GM23338 (cell line): ENCODE measurements around the gene EHD1. TPM values are rescaled to one million over a fixed set of nuclear protein-coding genes. Genes with fewer than 3 reads are reported as not detected.

ENCODE experiments used
- ATAC-seq: fragments of 200-7000 bp; cut with Tn5 transposase; 3 replicates; pipeline ENCODE4 v1.9.1; 2020
- DNase-seq: peaks from one replicate; pipeline ENCODE4 v3.0.0-alpha.2; 2015; ENCODE audit warnings: low spot score
- H2AFZ ChIP-seq: fragments of 200-600 bp; sonication (generic); 2 replicates; pipeline ENCODE4 v1.8.0; 2016; ENCODE audit warnings: antibody characterized with exemption, mild to moderate bottlenecking, moderate library complexity
- H3F3A ChIP-seq: fragments of 200-600 bp; sonication (generic); replicated peaks from 2 replicates; pipeline ENCODE4 v1.8.0; 2017; ENCODE audit warnings: antibody characterized with exemption, mixed run types, low read depth
- H3K27ac ChIP-seq: fragments of 200-600 bp; sonication (generic); 2 replicates; pipeline ENCODE4 v1.6.1; 2016; ENCODE audit warnings: low read depth
- H3K27me3 ChIP-seq: fragments of 200-600 bp; sonication (generic); 2 replicates; pipeline ENCODE4 v1.8.0; 2016; ENCODE audit warnings: mild to moderate bottlenecking, mixed run types, moderate library complexity; ENCODE audit not compliant: insufficient read depth
- H3K36me3 ChIP-seq: fragments of 200-600 bp; sonication (generic); 2 replicates; pipeline ENCODE4 v1.8.0; 2016; ENCODE audit warnings: mild to moderate bottlenecking; ENCODE audit not compliant: insufficient read depth
- H3K4me1 ChIP-seq: fragments of 200-600 bp; sonication (generic); 2 replicates; pipeline ENCODE4 v1.8.0; 2016; ENCODE audit warnings: mild to moderate bottlenecking, moderate library complexity; ENCODE audit not compliant: insufficient read depth
- H3K4me2 ChIP-seq: fragments of 200-600 bp; sonication (generic); 2 replicates; pipeline ENCODE4 v1.7.1; 2017; ENCODE audit warnings: mixed run types
- H3K4me3 ChIP-seq: fragments of 200-600 bp; sonication (generic); 2 replicates; pipeline ENCODE4 v1.6.1; 2016; ENCODE audit warnings: mixed run types
- H3K79me2 ChIP-seq: fragments of 200-600 bp; sonication (generic); replicated peaks from 2 replicates; pipeline ENCODE4 v1.8.0; 2017; ENCODE audit warnings: mild to moderate bottlenecking; ENCODE audit not compliant: insufficient read depth
- H3K9me2 ChIP-seq: fragments of 200-600 bp; sonication (generic); 2 replicates; pipeline ENCODE4 v1.8.0; 2017; ENCODE audit not compliant: insufficient read depth
- H4K20me1 ChIP-seq: fragments of 200-600 bp; sonication (generic); replicated peaks from 2 replicates; pipeline ENCODE4 v1.8.0; 2017; ENCODE audit warnings: mild to moderate bottlenecking; ENCODE audit not compliant: insufficient read depth
- H3K27ac Mint-ChIP-seq: 2 replicates; pipeline ENCODE4 v1.8.0; 2020; ENCODE audit warnings: inconsistent platforms, mild to moderate bottlenecking, moderate library complexity, mixed read lengths
- H3K27me3 Mint-ChIP-seq: 3 replicates; pipeline ENCODE4 v1.8.0; 2022; ENCODE audit warnings: low read depth, mild to moderate bottlenecking, moderate library complexity, mixed read lengths, inconsistent platforms; ENCODE audit not compliant: insufficient read depth, poor library complexity
- H3K36me3 Mint-ChIP-seq: 3 replicates; pipeline ENCODE4 v1.8.0; 2021; ENCODE audit warnings: low read depth, mild to moderate bottlenecking, inconsistent platforms, moderate library complexity, mixed read lengths
- H3K4me1 Mint-ChIP-seq: 3 replicates; pipeline ENCODE4 v1.8.0; 2020; ENCODE audit warnings: mild to moderate bottlenecking, inconsistent platforms, mixed read lengths
- H3K4me3 Mint-ChIP-seq: 3 replicates; pipeline ENCODE4 v1.8.0; 2021; ENCODE audit warnings: moderate library complexity, mild to moderate bottlenecking, inconsistent platforms, mixed read lengths
- H3K9me3 Mint-ChIP-seq: 3 replicates; pipeline ENCODE4 v1.8.0; 2020; ENCODE audit warnings: moderate library complexity, mild to moderate bottlenecking, inconsistent platforms, mixed read lengths
- CREB1 ChIP-seq: fragments of 250-450 bp; sonication (Bioruptor Pico); IDR thresholded peaks from 2 replicates; pipeline ENCODE4 v1.5.0; 2020; ENCODE audit warnings: low read depth, mild to moderate bottlenecking, moderate library complexity
- CTCF ChIP-seq, 2 experiments: fragments of 200-600 bp in 1 of 2; sonication (generic) in 1 of 2; conservative IDR thresholded peaks; 2 replicates each; pipeline versions ENCODE4 v1.5.1 to v1.6.1; 2016 to 2017; ENCODE audit warnings: antibody characterized with exemption in 2 of 2, low read depth in 2 of 2, mild to moderate bottlenecking in 2 of 2, moderate library complexity in 1 of 2
- EZH2phosphoT487 ChIP-seq: fragments of 200-600 bp; sonication (generic); IDR thresholded peaks from one replicate; pipeline ENCODE4 v1.8.1; 2018; ENCODE audit warnings: antibody characterized with exemption; ENCODE audit not compliant: unreplicated experiment
- JUNB ChIP-seq: IDR thresholded peaks from one replicate; pipeline ENCODE4 v1.6.1; 2016; ENCODE audit warnings: antibody characterized with exemption; ENCODE audit not compliant: unreplicated experiment
- NANOG ChIP-seq: IDR thresholded peaks from 2 replicates; pipeline ENCODE4 v1.6.1; 2016; ENCODE audit warnings: antibody characterized with exemption, borderline replicate concordance
- POLR2AphosphoS5 ChIP-seq: IDR thresholded peaks from 2 replicates; pipeline ENCODE4 v1.6.1; 2016; ENCODE audit warnings: antibody characterized with exemption, low read depth
- STAT1 ChIP-seq: IDR thresholded peaks from one replicate; pipeline ENCODE4 v1.6.1; 2016; ENCODE audit warnings: antibody characterized with exemption; ENCODE audit not compliant: unreplicated experiment
- ZNF114 ChIP-seq: fragments of 250-450 bp; sonication (Bioruptor Pico); IDR thresholded peaks from 2 replicates; pipeline ENCODE4 v1.5.0; 2020; ENCODE audit warnings: mild to moderate bottlenecking, moderate library complexity
- ZNF331 ChIP-seq: fragments of 250-450 bp; sonication (Bioruptor Pico); IDR thresholded peaks from 2 replicates; pipeline ENCODE4 v1.5.0; 2020; ENCODE audit warnings: low read depth, mild to moderate bottlenecking, moderate library complexity
- ZNF462 ChIP-seq: fragments of 250-450 bp; sonication (Bioruptor Pico); IDR thresholded peaks from 2 replicates; pipeline ENCODE4 v1.5.0; 2020; ENCODE audit warnings: mild to moderate bottlenecking, moderate library complexity
- polyA plus RNA-seq: library from polyadenylated mRNA; unstranded; fragments of >200 nt; fragmentation: Nextera tagmentation; extraction: Ambion mirVana; gene quantifications from 2 replicates; pipeline ENCODE4 v1.2.1, GENCODE V29; 2016
- total RNA-seq: library from RNA; depleted of rRNA; stranded (reverse); fragments of >200 nt; shearing (Covaris generic); gene quantifications from 2 replicates; pipeline ENCODE4 v1.2.3, GENCODE V29; 2014
- TF ChIP-seq, protein P1 (sequence below): IDR thresholded peaks from one replicate; pipeline ENCODE4 v1.6.1; 2018; ENCODE audit warnings: antibody characterized with exemption; ENCODE audit not compliant: unreplicated experiment
- TF ChIP-seq, protein P2 (sequence below): IDR thresholded peaks from 2 replicates; pipeline ENCODE4 v1.6.1; 2016; ENCODE audit warnings: antibody characterized with exemption

Gene EHD1
- total and polyA plus RNA-seq, 2 experiments from 2014 or later, result 16.7 to 69.7 TPM

DNA sequence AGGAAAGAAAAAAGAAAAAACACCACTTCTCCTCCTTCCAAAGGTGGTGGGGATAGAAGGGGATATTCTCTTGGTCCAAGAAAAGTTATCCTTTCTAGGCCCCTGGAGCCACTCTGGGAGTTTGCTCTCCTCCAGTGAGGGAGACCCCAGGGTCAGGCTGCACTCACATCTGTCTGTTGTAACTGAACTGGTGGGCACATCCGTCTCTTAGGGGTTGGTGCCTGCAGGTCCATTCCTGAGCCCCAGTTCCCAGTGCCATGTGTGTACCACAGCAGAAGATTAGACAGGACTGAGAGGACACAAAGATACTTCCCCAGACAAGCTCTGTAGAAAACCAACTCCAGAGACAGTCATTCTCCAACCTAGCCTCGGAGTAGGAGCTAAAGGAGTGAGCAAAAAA lies 41.7 kb upstream of the EHD1 start:
- Mint-ChIP-seq H3K36me3 (no peaks in the 10 kb centered on the region), H3K9me3 (no peaks in the 10 kb centered on the region; the same call in 2 of the 3 replicates), H3K27me3 (peaks cover 14% of the 10 kb centered on the region), H3K4me1 (peaks cover 21% of the 10 kb centered on the region), H3K27ac (no peak overlapping the region), H3K4me3 (no peak overlapping the region)
- Histone ChIP-seq H3K36me3 (no peaks in the 10 kb centered on the region), H3K27me3 (no peaks in the 10 kb centered on the region), H2AFZ (no peak overlapping the region), H3K4me2 (no peak overlapping the region), H3K4me3 (no peak overlapping the region), H3K4me1 (peaks cover 12% of the 10 kb centered on the region), H4K20me1 (no peaks in the 10 kb centered on the region), H3K9me2 (no peaks in the 10 kb centered on the region), H3F3A (no peaks in the 10 kb centered on the region), H3K27ac (no peak overlapping the region), H3K79me2 (no peaks in the 10 kb centered on the region; the same call in 1 of the 2 replicates)
- DNase-seq (no peak), ATAC-seq (no peak)
- TF ChIP-seq, protein P1, sequence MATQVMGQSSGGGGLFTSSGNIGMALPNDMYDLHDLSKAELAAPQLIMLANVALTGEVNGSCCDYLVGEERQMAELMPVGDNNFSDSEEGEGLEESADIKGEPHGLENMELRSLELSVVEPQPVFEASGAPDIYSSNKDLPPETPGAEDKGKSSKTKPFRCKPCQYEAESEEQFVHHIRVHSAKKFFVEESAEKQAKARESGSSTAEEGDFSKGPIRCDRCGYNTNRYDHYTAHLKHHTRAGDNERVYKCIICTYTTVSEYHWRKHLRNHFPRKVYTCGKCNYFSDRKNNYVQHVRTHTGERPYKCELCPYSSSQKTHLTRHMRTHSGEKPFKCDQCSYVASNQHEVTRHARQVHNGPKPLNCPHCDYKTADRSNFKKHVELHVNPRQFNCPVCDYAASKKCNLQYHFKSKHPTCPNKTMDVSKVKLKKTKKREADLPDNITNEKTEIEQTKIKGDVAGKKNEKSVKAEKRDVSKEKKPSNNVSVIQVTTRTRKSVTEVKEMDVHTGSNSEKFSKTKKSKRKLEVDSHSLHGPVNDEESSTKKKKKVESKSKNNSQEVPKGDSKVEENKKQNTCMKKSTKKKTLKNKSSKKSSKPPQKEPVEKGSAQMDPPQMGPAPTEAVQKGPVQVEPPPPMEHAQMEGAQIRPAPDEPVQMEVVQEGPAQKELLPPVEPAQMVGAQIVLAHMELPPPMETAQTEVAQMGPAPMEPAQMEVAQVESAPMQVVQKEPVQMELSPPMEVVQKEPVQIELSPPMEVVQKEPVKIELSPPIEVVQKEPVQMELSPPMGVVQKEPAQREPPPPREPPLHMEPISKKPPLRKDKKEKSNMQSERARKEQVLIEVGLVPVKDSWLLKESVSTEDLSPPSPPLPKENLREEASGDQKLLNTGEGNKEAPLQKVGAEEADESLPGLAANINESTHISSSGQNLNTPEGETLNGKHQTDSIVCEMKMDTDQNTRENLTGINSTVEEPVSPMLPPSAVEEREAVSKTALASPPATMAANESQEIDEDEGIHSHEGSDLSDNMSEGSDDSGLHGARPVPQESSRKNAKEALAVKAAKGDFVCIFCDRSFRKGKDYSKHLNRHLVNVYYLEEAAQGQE, result no peak
- TF ChIP-seq EZH2phosphoT487, result no peak
- TF ChIP-seq ZNF462 (CRISPR knock-in tag), result no peak
- TF ChIP-seq ZNF331, result no peak
- TF ChIP-seq, protein P2, sequence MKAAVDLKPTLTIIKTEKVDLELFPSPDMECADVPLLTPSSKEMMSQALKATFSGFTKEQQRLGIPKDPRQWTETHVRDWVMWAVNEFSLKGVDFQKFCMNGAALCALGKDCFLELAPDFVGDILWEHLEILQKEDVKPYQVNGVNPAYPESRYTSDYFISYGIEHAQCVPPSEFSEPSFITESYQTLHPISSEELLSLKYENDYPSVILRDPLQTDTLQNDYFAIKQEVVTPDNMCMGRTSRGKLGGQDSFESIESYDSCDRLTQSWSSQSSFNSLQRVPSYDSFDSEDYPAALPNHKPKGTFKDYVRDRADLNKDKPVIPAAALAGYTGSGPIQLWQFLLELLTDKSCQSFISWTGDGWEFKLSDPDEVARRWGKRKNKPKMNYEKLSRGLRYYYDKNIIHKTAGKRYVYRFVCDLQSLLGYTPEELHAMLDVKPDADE, result no peak
- TF ChIP-seq JUNB, result no peak
- no peak for TF ChIP-seq STAT1
- no peak for TF ChIP-seq ZNF114 (CRISPR knock-in tag)
- no peak for TF ChIP-seq CTCF (conservative IDR thresholded peaks at IDR 0.05; ENCODE audit: low read depth in 2 of 2)
- TF ChIP-seq POLR2AphosphoS5, result no peak
- no peak for TF ChIP-seq CREB1 (CRISPR knock-in tag)
- no peak for TF ChIP-seq NANOG
